Vagina (tissue), 2 donors: ENCODE measurements around the gene TNS3.

Source experiments
- CTCF ChIP-seq, 3 experiments: fragments of 450-650 bp in 2 of 3; fragments of 200-600 bp in 1 of 3; sonication (generic) in 1 of 3; IDR thresholded peaks; one replicate each; pipeline ENCODE4 v1.5.1; 2017 to 2019; ENCODE audit warnings: antibody characterized with exemption in 3 of 3, mild to moderate bottlenecking in 2 of 3, moderate library complexity in 2 of 3
- POLR2A ChIP-seq, 2 donors: fragments of 450-650 bp; IDR thresholded peaks; one replicate each; pipeline ENCODE4 v1.6.1; 2017; ENCODE audit warnings: antibody characterized with exemption in 2 of 2, mild to moderate bottlenecking in 2 of 2, moderate library complexity in 2 of 2
- POLR2AphosphoS5 ChIP-seq, 2 donors: sonication (generic); formaldehyde crosslinking; IDR thresholded peaks; one replicate each; pipeline ENCODE4 v1.9.0; 2017; ENCODE audit warnings: antibody characterized with exemption in 2 of 2, mild to moderate bottlenecking in 2 of 2, low read depth in 1 of 2; ENCODE audit not compliant: insufficient read depth in 1 of 2

- no peak for TF ChIP-seq POLR2A (IDR thresholded peaks at IDR 0.05)
- TF ChIP-seq CTCF (IDR thresholded peaks at IDR 0.05), result no peak
- TF ChIP-seq POLR2AphosphoS5 (IDR thresholded peaks at IDR 0.05; ENCODE audit: insufficient read depth in 1 of 2, low read depth in 1 of 2), result no peak
Observed at GRCh38 chr7:47273088-47273487, 308.8 kb downstream of the TNS3 start.
